Adrenal gland (tissue), 12 donors: Measurements from ENCODE around the gene SOX8. TPM values are rescaled to one million over a fixed set of nuclear protein-coding genes. Genes with fewer than 3 reads are reported as not detected.

ENCODE experiments used
- DNase-seq, 7 donors: peaks; one replicate each; pipeline ENCODE4 v3.0.0-alpha.2; 2019 to 2020
- H3K27ac ChIP-seq, 5 donors: fragments of 200-600 bp; sonication (generic) in 4 of 5; 1 replicate in 3 of 5; 2 replicates in 2 of 5; pipeline versions ENCODE4 v1.5.1 to v1.8.0; 2016 to 2020; ENCODE audit warnings: mild to moderate bottlenecking in 1 of 5
- H3K27me3 ChIP-seq: fragments of 200-600 bp; 2 replicates; pipeline ENCODE4 v1.8.0; 2021
- H3K36me3 ChIP-seq, 2 donors: fragments of 200-600 bp; replicated peaks in 1 of 2; 1 replicate in 1 of 2; 2 replicates in 1 of 2; pipeline versions ENCODE4 v1.5.1 to v1.8.0; 2018 to 2022
- H3K4me1 ChIP-seq, 2 donors: fragments of 200-600 bp; replicated peaks in 1 of 2; 1 replicate in 1 of 2; 2 replicates in 1 of 2; pipeline versions ENCODE4 v1.5.1 to v1.8.0; 2018 to 2021
- H3K4me3 ChIP-seq, 4 donors: fragments of 200-600 bp; sonication (generic) in 3 of 4; one replicate each; pipeline ENCODE4 v1.5.1; 2016 to 2018
- H3K9me3 ChIP-seq, 3 donors: fragments of 200-600 bp; sonication (generic) in 1 of 3; replicated peaks in 1 of 3; 1 replicate in 2 of 3; 2 replicates in 1 of 3; pipeline versions ENCODE4 v1.5.1 to v1.8.0; 2016 to 2021
- CTCF ChIP-seq, 6 experiments: fragments of 450-650 bp in 4 of 6; fragments of 200-600 bp in 2 of 6; sonication (generic) in 1 of 6; IDR thresholded peaks; 1 replicate in 5 of 6; 2 replicates in 1 of 6; pipeline versions ENCODE4 v1.5.1 to v1.8.0; 2016 to 2021; ENCODE audit warnings: antibody characterized with exemption in 6 of 6, mild to moderate bottlenecking in 2 of 6, moderate library complexity in 1 of 6
- POLR2A ChIP-seq, 2 donors: fragments of 450-650 bp; IDR thresholded peaks; one replicate each; pipeline ENCODE4 v1.6.1; 2017; ENCODE audit warnings: antibody characterized with exemption in 2 of 2, mild to moderate bottlenecking in 2 of 2, moderate library complexity in 1 of 2
- WGBS, 4 donors: extraction: QIAGEN DNeasy Blood & Tissue Kit in 2 of 4; methylation state at CpG; one replicate each; pipeline versions ENCODE4 v1.1.5 to v1.1.7; 2013 to 2017; 5-methylcytosine and 5-hydroxymethylcytosine counted together
- intact Hi-C, 2 donors: fragments of 100-400 bp; cut with DNase I; formaldehyde crosslinking; loops; one replicate each; pipeline versions ENCODE4 v1.14.1 to v1.15.0; 2022 to 2023
- polyA plus RNA-seq, 3 donors: library from polyadenylated mRNA; stranded (reverse); fragments of 200-250 nt in 2 of 3; fragments of 350-450 nt in 1 of 3; fragmentation: Illumina TruSeq in 1 of 3; extraction: RNeasy Lipid Tissue Mini Kit (QIAGEN cat#74804) in 1 of 3; gene quantifications; one replicate each; pipeline ENCODE4 v1.2.3, GENCODE V29; 2013 to 2014
- total RNA-seq, 9 donors: library from RNA; depleted of rRNA in 4 of 9; stranded (reverse); fragments of >200 nt in 4 of 9; fragments of 120-200 nt in 1 of 9; fragmentation: NEBNext Ultra II Directional in 1 of 9; extraction: Animal tissue kit (Norgen Biotek cat#: 25700) in 1 of 9; gene quantifications; one replicate each; pipeline versions ENCODE4 v1.1.0 to v1.2.4, GENCODE V29; 2013 to 2023
- donor health status: healthy with polysubstance abuse.
- donor health status: Bipolar disorder and iron deficiency.
- donor health status: DM: yes; HTN: yes; CAD: no.
- donor health status: DM: no; HTN: no; CAD: no.
- donor health status: DM: no; HTN: no; CAD: no.
- donor health status: DM: yes; HTN: yes; CAD: no.

SOX8 gene
- total and polyA plus RNA-seq, 12 donors, result 0.04 to 2.1 (median 0.69) TPM

GRCh38 chr16:1003391-1004347 lies 22.1 kb downstream of the SOX8 start:
- Histone ChIP-seq H3K4me3 (no peak overlapping the region), H3K9me3 (no peaks in the 10 kb centered on the region), H3K4me1 (peaks cover 0 to 4% of the 10 kb centered on the region in 2 donors), H3K27ac (peak overlapping the region in 3 of 5 donors; percentile 43 to 87 (median 47)), H3K27me3 (no peaks in the 10 kb centered on the region), H3K36me3 (no peaks in the 10 kb centered on the region)
- TF ChIP-seq CTCF (IDR thresholded peaks at IDR 0.05), result no peak
- TF ChIP-seq POLR2A (IDR thresholded peaks at IDR 0.05), result no peak
- intact Hi-C loops, result no loop called here
- WGBS, 4 donors, result 71 to 82% (median 79%) methylated on average over 13 to 41 of the region's 41 CpGs
- DNase-seq, result no peak

- Histone ChIP-seq H3K36me3 (no peaks in the 10 kb centered on the region), H3K27ac (no peak overlapping the region), H3K4me1 (peaks cover 0 to 4% of the 10 kb centered on the region in 2 donors), H3K27me3 (peaks cover 8% of the 10 kb centered on the region), H3K9me3 (no peaks in the 10 kb centered on the region), H3K4me3 (no peak overlapping the region)
- DNase-seq, result no peak
- TF ChIP-seq POLR2A (IDR thresholded peaks at IDR 0.05), result no peak
- no peak for TF ChIP-seq CTCF (IDR thresholded peaks at IDR 0.05)
- intact Hi-C loops, result no loop called here
- WGBS, 4 donors, result 81 to 89% (median 83%) methylated on average over 11 of the region's 11 CpGs
These were observed 23.7 kb downstream of the SOX8 start for GRCh38 chr16:1005286-1005685.

GRCh38 chr16:1006781-1007180 lies 25.2 kb downstream of the SOX8 start:
- Histone ChIP-seq H3K27ac (no peak overlapping the region), H3K36me3 (no peaks in the 10 kb centered on the region), H3K27me3 (peaks cover 8% of the 10 kb centered on the region), H3K4me1 (peaks cover 0 to 4% of the 10 kb centered on the region in 2 donors), H3K9me3 (no peaks in the 10 kb centered on the region), H3K4me3 (no peak overlapping the region)
- 89 to 94% (median 92%) methylated on average over 14 to 25 of the region's 25 CpGs for WGBS, 4 donors
- DNase-seq, result no peak
- TF ChIP-seq POLR2A (IDR thresholded peaks at IDR 0.05) (no peak), CTCF (IDR thresholded peaks at IDR 0.05) (no peak)
- intact Hi-C loops, result no loop called here

GRCh38 chr16:1007284-1007850 lies 25.8 kb downstream of the SOX8 start:
- no peak for DNase-seq

More at GRCh38 chr16:1007284-1007850, 25.8 kb downstream of the SOX8 start:
- 57 to 70% (median 65%) methylated on average over 9 to 16 of the region's 16 CpGs for WGBS, 4 donors
- no peak overlapping the region for H3K27ac ChIP-seq
- no peak overlapping the region for H3K4me3 ChIP-seq
- H3K9me3 ChIP-seq, result no peaks in the 10 kb centered on the region
- peaks cover 8% of the 10 kb centered on the region for H3K27me3 ChIP-seq
- no peak for TF ChIP-seq CTCF (IDR thresholded peaks at IDR 0.05)
- no peak for TF ChIP-seq POLR2A (IDR thresholded peaks at IDR 0.05)
- peaks cover 0 to 4% of the 10 kb centered on the region in 2 donors for H3K4me1 ChIP-seq
- intact Hi-C loops, result no loop called here
- H3K36me3 ChIP-seq, result no peaks in the 10 kb centered on the region
